Upper lobe of left lung (tissue), 6 donors: ENCODE results near the gene TUBB4A. TPM values are rescaled to one million over a fixed set of nuclear protein-coding genes. Genes with fewer than 3 reads are reported as not detected.
A peak's percentile ranks its signal among the peaks of the same experiment; 100 is the strongest.

ENCODE experiments used
- ATAC-seq, 2 donors: fragments of 200-7000 bp; cut with Tn5 transposase; one replicate each; pipeline ENCODE4 v1.9.1; 2022; ENCODE audit warnings: mild to moderate bottlenecking in 2 of 2, moderate library complexity in 2 of 2; ENCODE audit not compliant: low FRiP score in 2 of 2
- DNase-seq, 2 donors: peaks; one replicate each; pipeline ENCODE4 v3.0.0-alpha.2; 2019 to 2020
- H3K27ac ChIP-seq, 4 donors: fragments of 200-600 bp; sonication (generic); one replicate each; pipeline ENCODE4 v1.5.1; 2016 to 2019
- H3K27me3 ChIP-seq, 4 donors: fragments of 200-600 bp; sonication (generic); one replicate each; pipeline ENCODE4 v1.5.1; 2017 to 2019
- H3K36me3 ChIP-seq, 4 donors: fragments of 200-600 bp; sonication (generic); one replicate each; pipeline ENCODE4 v1.5.1; 2016 to 2019
- H3K4me1 ChIP-seq, 4 donors: fragments of 200-600 bp; sonication (generic); one replicate each; pipeline ENCODE4 v1.5.1; 2018 to 2019
- H3K4me3 ChIP-seq, 4 donors: fragments of 200-600 bp; sonication (generic); one replicate each; pipeline ENCODE4 v1.5.1; 2017 to 2019; ENCODE audit warnings: mild to moderate bottlenecking in 2 of 4, moderate library complexity in 1 of 4
- H3K9me3 ChIP-seq, 4 donors: fragments of 200-600 bp; sonication (generic); one replicate each; pipeline ENCODE4 v1.5.1; 2018 to 2019
- EP300 ChIP-seq, 4 donors: sonication (generic); formaldehyde crosslinking; IDR thresholded peaks; one replicate each; pipeline ENCODE4 v1.5.1; 2017; ENCODE audit warnings: antibody characterized with exemption in 4 of 4, control low read depth in 2 of 4
- POLR2A ChIP-seq, 4 donors: fragments of 450-650 bp; IDR thresholded peaks; one replicate each; pipeline ENCODE4 v1.5.1; 2016 to 2017; ENCODE audit warnings: antibody characterized with exemption in 4 of 4, mild to moderate bottlenecking in 2 of 4
- POLR2AphosphoS5 ChIP-seq, 2 donors: sonication (generic); formaldehyde crosslinking; IDR thresholded peaks; one replicate each; pipeline ENCODE4 v1.5.1; 2017; ENCODE audit warnings: antibody characterized with exemption in 2 of 2
- WGBS, 2 donors: methylation state at CpG; one replicate each; pipeline ENCODE4 v1.1.5; 2017 to 2018; 5-methylcytosine and 5-hydroxymethylcytosine counted together
- total RNA-seq, 6 donors: library from RNA; depleted of rRNA in 4 of 6; stranded (reverse); fragments of >200 nt in 4 of 6; gene quantifications; one replicate each; pipeline versions ENCODE4 v1.1.0 to v1.2.1, GENCODE V29; 2016 to 2021
- TF ChIP-seq, protein P1 (sequence below), 6 experiments: fragments of 450-650 bp in 4 of 6; fragments of 200-600 bp in 2 of 6; sonication (generic) in 2 of 6; IDR thresholded peaks; one replicate each; pipeline ENCODE4 v1.5.1; 2016 to 2019; ENCODE audit warnings: antibody characterized with exemption in 6 of 6
- donor health status: DM: no; HTN: no; CAD: no; lungs with moderate emphysema.
- donor health status: DM: no; HTN: yes; CAD: no; lungs with severe emphysema.

Gene TUBB4A
- total RNA-seq, 6 donors from 2014 or later, result 0.54 to 1.5 (median 0.76) TPM; not detected in 1

DNA sequence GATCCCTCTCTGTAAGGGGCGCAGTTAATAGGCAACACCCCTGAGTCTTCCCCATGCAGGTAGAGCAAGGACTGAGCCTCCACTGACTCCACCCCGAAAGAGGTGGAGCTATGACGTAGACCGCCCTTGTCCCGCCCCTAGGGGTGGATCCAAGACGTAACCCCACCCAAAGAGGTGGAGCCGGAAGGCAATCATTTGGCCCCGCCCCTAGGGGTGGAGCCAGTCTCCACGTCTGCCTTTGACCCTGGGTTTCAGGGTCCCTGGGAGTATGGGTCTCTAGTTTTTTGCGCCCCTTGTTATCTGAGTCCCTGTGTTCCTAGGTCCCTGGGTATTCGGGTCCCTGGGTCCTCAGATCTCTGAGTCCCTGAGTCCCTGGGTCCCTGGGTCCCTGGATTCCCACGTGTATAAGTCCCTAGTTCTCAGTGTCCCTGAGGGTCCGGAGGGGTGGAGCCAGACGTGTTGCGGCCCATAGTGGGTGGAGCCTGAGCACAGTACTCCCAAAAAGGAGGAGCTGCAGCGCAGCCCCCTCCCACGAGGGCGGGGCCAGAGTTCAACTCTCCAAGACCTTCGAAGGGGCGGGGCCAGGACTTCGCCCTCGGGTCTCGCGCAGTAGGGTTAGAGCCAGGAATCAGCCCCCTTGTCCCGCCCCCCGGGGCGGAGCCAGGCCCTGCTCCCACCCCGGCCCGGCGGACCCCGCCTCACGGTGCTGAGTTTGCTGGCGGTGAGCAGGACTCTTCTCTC is 25.8 kb downstream of the TUBB4A start:
- H3K27me3 ChIP-seq, result no peaks in the 10 kb centered on the region

DNA sequence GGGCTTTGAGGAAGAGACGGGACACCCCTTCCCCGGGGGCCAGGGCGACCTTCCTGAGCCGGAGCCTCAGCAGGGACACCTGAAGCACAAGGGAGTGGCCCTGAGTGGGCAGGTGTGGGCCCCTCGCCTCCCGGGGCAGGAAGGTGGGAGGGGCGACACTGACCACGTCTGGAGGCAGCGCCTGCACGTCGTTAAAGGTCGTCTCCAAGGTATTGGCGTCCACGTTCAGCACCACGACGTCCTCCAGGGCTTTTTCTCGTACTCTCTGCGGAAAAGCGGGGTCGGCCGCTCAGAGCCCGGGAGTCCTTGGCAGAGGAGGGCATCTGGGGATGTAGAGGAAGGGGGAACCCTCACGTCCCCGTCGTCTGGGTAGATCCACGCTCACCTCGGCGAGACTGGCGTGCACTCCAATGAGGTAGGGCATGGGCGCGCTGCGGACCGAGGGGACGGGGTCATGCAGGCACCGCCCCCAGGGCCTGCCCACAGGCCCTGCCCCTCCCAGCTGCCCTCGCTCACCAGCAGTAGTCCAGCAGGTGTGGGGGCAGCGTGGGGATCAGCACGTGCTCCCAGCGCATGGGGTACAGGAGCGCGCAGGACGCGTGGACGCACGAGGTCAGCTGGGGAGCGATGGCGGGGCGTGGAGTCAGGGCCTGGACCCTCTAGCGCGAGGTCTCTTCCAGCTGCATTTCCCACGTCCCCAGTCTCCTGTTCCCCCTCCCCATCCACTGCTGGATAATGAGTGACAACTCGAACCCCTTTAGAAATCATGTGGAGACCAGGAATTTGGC is 26.6 kb downstream of the TUBB4A start:
- peaks cover 0 to 7% (median 2%) of the 10 kb centered on the region in 4 donors for H3K36me3 ChIP-seq
- H3K4me3 ChIP-seq, result peak overlapping the region; percentile 10 to 41 (median 26)
- H3K4me1 ChIP-seq, result peaks cover 3 to 22% (median 12%) of the 10 kb centered on the region in 4 donors
- H3K27me3 ChIP-seq, result no peaks in the 10 kb centered on the region
- 42 to 46% methylated on average over 30 to 46 of the region's 52 CpGs for WGBS, 2 donors
- ATAC-seq, result peak; percentile 18 to 24
- H3K27ac ChIP-seq, result no peak overlapping the region
- DNase-seq, result peak; percentile 32 to 74
- no peaks in the 10 kb centered on the region for H3K9me3 ChIP-seq
- TF ChIP-seq, protein P1, sequence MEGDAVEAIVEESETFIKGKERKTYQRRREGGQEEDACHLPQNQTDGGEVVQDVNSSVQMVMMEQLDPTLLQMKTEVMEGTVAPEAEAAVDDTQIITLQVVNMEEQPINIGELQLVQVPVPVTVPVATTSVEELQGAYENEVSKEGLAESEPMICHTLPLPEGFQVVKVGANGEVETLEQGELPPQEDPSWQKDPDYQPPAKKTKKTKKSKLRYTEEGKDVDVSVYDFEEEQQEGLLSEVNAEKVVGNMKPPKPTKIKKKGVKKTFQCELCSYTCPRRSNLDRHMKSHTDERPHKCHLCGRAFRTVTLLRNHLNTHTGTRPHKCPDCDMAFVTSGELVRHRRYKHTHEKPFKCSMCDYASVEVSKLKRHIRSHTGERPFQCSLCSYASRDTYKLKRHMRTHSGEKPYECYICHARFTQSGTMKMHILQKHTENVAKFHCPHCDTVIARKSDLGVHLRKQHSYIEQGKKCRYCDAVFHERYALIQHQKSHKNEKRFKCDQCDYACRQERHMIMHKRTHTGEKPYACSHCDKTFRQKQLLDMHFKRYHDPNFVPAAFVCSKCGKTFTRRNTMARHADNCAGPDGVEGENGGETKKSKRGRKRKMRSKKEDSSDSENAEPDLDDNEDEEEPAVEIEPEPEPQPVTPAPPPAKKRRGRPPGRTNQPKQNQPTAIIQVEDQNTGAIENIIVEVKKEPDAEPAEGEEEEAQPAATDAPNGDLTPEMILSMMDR (IDR thresholded peaks at IDR 0.05), result no peak
- TF ChIP-seq POLR2AphosphoS5 (IDR thresholded peaks at IDR 0.05), result no peak
- no peak for TF ChIP-seq EP300 (IDR thresholded peaks at IDR 0.05)
- TF ChIP-seq POLR2A (IDR thresholded peaks at IDR 0.05), result no peak

More for the DNA sequence above, 25.8 kb downstream of the TUBB4A start:
- DNase-seq, result peak; percentile 93 to 94
- Histone ChIP-seq H3K36me3 (peaks cover 0 to 7% (median 2%) of the 10 kb centered on the region in 4 donors), H3K4me3 (peak overlapping the region in 3 of 4 donors; percentile 26 to 41 (median 27)), H3K27ac (no peak overlapping the region), H3K9me3 (no peaks in the 10 kb centered on the region), H3K4me1 (peaks cover 3 to 22% (median 12%) of the 10 kb centered on the region in 4 donors)
- 21 to 30% methylated on average over 2 to 15 of the region's 33 CpGs for WGBS, 2 donors
- peak; percentile 82 to 92 for ATAC-seq
- TF ChIP-seq, protein P1 (IDR thresholded peaks at IDR 0.05), result no peak
- TF ChIP-seq EP300 (IDR thresholded peaks at IDR 0.05) (no peak), POLR2A (IDR thresholded peaks at IDR 0.05) (no peak), POLR2AphosphoS5 (IDR thresholded peaks at IDR 0.05) (no peak)

DNA sequence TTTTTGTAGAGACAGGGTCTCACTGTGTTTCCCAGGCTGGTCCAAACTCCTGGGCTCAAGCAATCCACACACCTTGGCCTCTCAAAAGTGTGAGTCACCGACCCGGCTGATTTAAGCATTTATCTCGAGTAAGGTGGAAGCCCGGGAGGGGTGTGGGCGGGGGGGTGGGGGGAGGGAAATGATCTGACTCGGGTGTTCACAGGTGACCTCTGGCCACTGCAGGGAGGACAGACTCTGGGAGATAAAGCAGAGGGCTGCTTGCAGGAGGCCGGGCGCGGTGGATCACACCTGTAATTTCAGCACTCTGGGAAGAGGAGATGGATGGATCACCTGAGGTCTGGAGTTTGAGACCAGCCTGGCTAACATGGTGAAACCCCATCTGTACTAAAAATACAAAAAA is 28.5 kb downstream of the TUBB4A start:
- Histone ChIP-seq H3K4me3 (no peak overlapping the region), H3K27ac (no peak overlapping the region), H3K4me1 (peaks cover 3 to 22% (median 12%) of the 10 kb centered on the region in 4 donors), H3K9me3 (no peaks in the 10 kb centered on the region), H3K27me3 (no peaks in the 10 kb centered on the region), H3K36me3 (peaks cover 0 to 7% (median 2%) of the 10 kb centered on the region in 4 donors)
- ATAC-seq (no peak), DNase-seq (peak in 1 of 2 donors; percentile 42)
- TF ChIP-seq POLR2A (IDR thresholded peaks at IDR 0.05) (no peak), POLR2AphosphoS5 (IDR thresholded peaks at IDR 0.05) (no peak), EP300 (IDR thresholded peaks at IDR 0.05) (no peak)
- TF ChIP-seq, protein P1 (IDR thresholded peaks at IDR 0.05), result no peak
- WGBS, 2 donors, result 78% methylated on average over 8 of the region's 9 CpGs; no CpG with 5 or more reads in 1 of the 2 donors

DNA sequence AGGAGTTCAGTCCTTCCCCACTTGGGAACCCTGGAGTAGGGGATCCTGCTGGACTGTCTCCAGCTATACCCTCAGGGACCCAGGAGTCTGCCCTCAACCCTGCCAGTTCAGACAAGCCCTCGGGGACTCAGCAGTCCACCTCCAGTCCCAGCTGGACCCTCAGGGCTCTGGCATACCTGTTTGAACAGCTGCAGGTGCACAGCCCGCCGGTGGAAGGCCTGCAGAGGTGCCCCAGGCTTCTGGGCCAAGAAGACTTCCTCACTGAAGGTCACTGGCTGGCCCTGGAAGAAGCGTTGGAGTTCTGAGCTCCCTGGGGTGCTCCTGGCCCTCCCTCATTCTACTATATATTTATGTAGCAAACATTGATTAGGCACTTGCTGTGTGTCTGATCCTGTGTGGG is 29.4 kb downstream of the TUBB4A start:
- H3K27ac ChIP-seq, result no peak overlapping the region
- ATAC-seq, result no peak
- H3K36me3 ChIP-seq, result peaks cover 0 to 7% (median 6%) of the 10 kb centered on the region in 4 donors
- no peak for DNase-seq
- TF ChIP-seq POLR2AphosphoS5 (IDR thresholded peaks at IDR 0.05) (no peak), POLR2A (IDR thresholded peaks at IDR 0.05) (no peak), EP300 (IDR thresholded peaks at IDR 0.05) (no peak)
- TF ChIP-seq, protein P1 (IDR thresholded peaks at IDR 0.05), result no peak
- no peaks in the 10 kb centered on the region for H3K9me3 ChIP-seq
- WGBS, 2 donors, result 61 to 85% methylated on average over 3 to 4 of the region's 4 CpGs
- H3K4me1 ChIP-seq, result peaks cover 3 to 22% (median 12%) of the 10 kb centered on the region in 4 donors
- H3K27me3 ChIP-seq, result no peaks in the 10 kb centered on the region
- no peak overlapping the region for H3K4me3 ChIP-seq
